Forelimb muscle (tissue), 1 donor: Measurements from ENCODE around the gene CCBE1. TPM values are rescaled to one million over a fixed set of nuclear protein-coding genes. Genes with fewer than 3 reads are reported as not detected.

ENCODE experiments used
- DNase-seq: peaks from one replicate; pipeline ENCODE4 v3.0.0-alpha.2; 2013; ENCODE audit warnings: low read depth
- polyA plus RNA-seq: library from polyadenylated mRNA; unstranded; fragments of 120-200 nt; gene quantifications from one replicate; pipeline ENCODE4 v1.2.1, GENCODE V29; 2013; ENCODE audit not compliant: insufficient read length

CCBE1 gene
- polyA plus RNA-seq, 1 donor, result 3.3 TPM

- no peak for DNase-seq
Observed at GRCh38 chr18:59498506-59499086, 198.6 kb downstream of the CCBE1 start.

- no peak for DNase-seq
Observed at GRCh38 chr18:59492756-59493421, 204.3 kb downstream of the CCBE1 start.

DNA sequence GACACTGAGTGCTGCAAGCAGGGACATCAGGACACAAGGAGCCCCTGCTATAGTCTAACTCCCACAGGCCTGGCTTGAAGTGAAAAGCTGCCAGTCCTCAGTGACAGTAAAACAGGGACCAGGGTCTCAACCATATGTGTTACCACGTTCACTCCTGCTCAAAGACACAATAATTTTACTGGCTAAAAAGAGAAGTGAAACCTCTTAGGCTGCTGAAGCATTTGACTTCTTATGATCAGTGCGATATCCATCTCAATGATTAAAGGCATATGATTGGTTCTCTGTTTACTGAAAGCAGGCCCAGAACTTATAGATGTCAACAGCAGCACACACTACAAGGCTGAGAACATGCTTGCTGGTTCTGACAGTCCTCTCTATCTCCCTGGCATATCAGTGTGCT is 208.3 kb downstream of the CCBE1 start:
- no peak for DNase-seq

GRCh38 chr18:59485382-59485781 is 211.8 kb downstream of the CCBE1 start:
- no peak for DNase-seq

DNA sequence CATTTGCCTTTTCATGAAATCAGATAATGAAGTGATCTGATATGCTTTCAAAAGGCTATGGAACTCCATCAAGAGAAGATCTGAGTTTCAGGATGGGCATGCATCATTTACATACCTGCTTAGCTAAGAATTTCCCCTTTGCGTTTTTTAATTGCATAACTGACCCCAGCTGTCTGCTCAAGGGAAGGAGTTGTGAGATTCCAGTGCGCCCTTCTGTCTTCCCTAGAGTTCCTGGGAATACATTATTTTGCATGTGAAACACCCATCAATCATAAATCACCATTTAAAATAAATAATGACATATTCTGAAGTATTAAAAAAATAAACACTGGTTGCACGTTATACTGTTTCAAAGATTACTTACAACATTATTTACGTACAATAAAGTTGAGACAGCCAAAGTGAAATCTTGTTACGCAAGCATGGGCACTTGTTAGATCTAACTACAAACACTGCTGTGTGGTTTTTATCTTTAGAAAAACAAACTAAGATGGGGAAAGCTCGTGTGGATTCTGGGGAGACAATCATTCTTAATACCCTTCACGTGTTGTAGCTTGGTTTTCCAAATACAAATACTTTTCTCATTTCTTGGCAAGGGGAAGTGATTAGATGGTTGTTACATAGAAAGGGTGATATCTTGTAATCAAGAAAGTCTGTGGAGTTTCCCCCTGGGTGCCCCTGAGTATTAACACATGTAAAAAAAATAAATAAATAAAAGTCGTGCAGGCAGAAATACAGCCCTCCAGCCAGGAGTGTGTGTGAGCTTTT is 212.5 kb downstream of the CCBE1 start:
- DNase-seq, result peak; percentile 47

DNA sequence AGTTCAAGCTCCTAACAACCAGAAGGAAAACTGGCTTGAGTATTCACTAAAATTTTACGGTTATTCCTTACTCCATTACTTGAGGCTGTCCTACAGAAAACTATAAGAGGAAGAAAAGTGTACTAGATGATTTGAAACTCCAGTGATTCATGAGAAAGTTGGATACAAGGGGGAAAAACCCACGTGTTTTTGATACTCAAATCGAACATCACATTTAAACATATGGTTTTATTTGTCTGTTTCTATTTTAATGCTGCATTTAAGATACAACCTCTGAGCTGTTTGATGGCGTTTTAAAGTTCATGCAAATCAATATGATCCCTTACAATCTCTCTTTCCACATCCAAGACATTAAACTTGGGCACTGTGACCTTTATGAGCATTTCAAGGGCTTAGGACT is 213.1 kb downstream of the CCBE1 start:
- peak; percentile 13 for DNase-seq

- no peak for DNase-seq
Observed at GRCh38 chr18:59481436-59481835, 215.8 kb downstream of the CCBE1 start.

DNA sequence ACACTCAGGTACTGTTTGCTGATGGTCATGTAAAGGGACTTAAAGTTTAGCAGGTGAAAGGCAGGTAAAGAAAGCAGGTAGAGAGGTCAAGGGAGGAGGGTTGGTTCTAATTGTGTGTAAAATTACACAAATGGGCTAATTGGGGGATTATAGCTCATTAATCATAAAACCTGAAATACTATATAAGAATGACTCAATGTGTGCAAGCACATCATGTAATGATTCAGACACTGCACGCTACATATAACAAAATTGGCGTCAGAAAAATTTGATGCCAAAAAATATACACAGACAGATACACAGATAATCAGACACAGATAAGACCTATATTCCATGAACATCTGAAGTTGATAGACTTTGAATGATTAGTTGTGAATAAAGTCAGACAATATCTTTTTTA is 217.4 kb downstream of the CCBE1 start:
- no peak for DNase-seq

GRCh38 chr18:59478591-59478990 is 218.6 kb downstream of the CCBE1 start:
- DNase-seq, result no peak

DNA sequence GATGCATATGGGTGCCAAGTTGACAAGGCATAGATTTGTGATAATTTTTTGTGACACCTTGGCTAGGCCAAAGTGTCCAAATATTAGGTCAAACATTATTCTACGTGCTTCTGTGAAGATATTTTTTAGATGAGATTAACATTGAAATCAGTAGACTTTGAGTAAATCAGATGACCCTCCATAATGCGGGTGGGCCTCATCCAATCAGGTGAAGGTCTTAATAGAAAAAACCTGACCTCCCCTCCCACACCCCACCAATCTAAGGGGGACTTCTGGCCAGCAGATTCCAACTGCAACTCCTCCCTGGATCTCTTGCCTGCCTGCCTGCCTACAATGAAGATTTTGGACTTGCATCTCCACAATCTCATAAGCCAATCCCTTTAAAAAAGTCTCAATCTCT is 219.4 kb downstream of the CCBE1 start:
- DNase-seq, result no peak

DNA sequence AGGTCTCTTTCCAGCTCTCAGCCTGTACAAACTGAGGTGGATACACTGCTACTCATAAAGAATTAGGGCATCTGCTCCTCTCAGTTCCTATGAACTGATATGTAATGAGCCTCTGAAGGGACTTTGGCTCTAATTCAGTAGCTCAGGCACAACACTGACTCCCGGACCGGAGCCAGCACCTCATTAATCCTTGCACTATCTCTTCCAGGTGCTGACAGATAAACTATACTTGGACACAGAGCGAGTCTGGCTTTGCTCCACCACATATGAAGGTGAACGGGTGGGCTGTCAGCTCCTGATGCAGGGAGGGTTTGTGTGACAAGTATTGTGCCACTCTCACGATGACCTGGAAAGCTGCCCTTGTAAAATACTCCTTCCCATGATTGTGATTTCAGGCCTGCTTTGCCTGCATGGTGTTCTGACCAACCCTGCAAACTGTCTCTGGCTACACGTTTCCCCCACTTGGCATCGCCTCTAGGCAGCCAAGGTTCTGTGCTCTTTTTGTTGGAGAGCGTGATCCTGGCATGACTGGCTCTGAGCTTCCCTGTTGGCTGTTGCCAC is 226.6 kb downstream of the CCBE1 start:
- no peak for DNase-seq

DNA sequence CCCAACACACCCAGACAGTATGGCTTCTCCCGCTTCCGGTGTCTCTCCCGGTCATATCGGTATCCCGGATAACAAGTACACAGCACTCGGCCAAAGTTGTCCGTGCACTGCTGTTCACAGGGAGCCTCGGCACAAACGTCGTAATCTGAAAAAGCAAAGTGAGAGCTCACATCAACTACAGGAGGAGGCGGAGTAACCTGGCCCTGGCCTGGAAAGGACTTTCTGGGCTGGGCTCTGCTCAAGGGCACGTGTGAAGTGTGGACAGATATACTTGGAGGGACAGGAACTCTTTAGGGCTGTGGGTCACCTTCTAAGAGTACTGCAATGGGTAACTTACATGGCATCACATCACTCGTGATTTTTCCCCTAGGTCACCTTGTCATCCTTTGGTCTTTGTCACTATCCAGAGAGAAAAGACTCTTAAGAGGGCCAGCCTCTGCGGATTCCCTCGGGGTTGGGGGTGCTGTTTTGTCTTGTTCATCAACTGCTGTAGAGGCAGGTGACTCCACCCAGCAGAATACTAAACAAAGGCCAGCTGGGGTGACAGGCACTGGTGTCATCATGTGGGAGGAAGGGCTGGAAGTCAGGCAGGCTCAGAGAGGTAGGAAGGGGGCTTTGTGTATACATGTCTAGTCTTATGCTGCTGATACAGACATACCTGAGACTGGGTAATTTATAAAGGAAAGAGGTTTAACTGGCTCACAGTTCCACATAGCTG is 227.6 kb downstream of the CCBE1 start:
- no peak for DNase-seq

GRCh38 chr18:59468821-59469220 is 228.4 kb downstream of the CCBE1 start:
- no peak for DNase-seq

- DNase-seq, result no peak
Observed at GRCh38 chr18:59467497-59467896, 229.7 kb downstream of the CCBE1 start.

- no peak for DNase-seq
Observed at GRCh38 chr18:59466980-59467379, 230.2 kb downstream of the CCBE1 start.

- no peak for DNase-seq
Observed at GRCh38 chr18:59464486-59464885, 232.7 kb downstream of the CCBE1 start.

DNA sequence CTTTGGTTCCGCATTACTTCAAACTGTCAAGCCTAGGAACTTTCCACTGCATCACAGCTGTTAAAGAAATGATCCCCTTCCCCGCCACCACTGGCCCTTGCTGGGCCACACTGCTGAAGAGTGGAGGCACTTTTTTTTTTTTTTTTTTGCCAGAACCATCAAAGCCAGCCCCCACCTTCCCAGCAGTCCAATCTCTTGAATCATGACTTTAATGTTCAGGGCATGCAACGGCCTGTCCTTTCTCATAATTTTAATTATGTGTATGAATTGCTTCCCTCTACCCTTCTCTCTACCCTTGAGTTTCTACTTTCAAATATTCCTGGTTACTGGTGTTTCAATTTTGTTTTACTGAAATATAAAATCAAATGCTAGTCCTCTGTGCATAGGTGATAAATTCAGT is 236.1 kb downstream of the CCBE1 start:
- no peak for DNase-seq

DNA sequence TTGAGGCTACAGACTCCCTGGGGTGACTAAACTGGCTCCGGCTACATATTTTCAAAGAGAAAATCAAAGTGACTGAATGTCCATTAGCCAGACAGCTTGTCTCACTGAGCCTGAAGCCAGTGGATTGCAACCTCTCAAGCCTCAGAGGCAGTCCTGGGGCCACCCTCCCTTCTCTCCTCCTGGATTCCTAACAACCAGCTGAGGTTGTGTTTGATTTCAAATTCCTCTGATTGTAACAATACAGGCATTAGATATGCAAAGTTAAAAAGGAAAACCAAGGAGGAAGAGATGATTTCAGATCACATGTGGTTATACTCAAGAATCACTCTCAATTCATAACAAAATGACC is 237.2 kb downstream of the CCBE1 start:
- DNase-seq, result no peak

- no peak for DNase-seq
Observed at GRCh38 chr18:59459369-59460071, 237.7 kb downstream of the CCBE1 start.

DNA sequence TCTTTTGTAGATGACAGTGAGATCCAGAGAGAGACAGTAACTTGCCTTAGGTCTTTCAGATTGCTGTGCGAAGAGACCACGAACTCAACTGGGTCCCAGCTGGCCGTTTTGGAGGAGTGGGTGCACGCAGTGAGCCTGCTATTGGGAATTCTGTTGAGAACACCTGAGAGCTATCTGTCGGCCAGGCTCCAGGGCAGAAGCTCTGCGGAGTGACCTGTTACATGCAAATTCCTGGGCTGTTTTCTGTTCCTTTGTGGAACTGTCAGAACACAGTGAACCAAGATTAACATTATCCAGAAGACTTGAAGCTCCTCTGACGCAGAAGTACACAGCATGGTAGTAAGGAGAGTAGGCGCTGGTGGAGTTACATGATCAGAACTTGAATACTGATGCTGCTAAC is 238.6 kb downstream of the CCBE1 start:
- DNase-seq, result no peak

DNA sequence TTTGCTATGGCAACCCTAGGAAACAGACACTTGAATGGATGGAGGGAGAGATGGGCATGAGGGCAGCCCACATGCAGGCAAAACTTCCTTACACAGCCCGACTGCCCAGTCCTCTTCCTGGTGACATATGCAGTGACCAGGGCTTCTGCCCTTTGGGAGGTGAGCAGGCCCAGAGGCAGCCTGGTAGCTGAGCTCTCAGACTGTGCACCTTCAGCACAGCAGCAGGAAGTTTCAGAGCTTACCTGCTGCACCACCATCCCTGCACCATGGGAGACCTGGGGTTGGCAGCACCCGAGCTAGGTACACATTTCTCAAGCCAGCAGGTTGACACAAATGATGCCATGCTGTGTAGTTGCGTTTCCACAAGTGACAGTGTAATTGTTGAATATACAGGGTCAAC is 240.6 kb downstream of the CCBE1 start:
- no peak for DNase-seq
